ENCODE measurements around the gene VPS16. TPM values are rescaled to one million over a fixed set of nuclear protein-coding genes. Genes with fewer than 3 reads are reported as not detected.

VPS16 gene
- total RNA-seq, 4 donors from 2014 or later = 22.1 to 44.0 (median 30.7) TPM

DNA sequence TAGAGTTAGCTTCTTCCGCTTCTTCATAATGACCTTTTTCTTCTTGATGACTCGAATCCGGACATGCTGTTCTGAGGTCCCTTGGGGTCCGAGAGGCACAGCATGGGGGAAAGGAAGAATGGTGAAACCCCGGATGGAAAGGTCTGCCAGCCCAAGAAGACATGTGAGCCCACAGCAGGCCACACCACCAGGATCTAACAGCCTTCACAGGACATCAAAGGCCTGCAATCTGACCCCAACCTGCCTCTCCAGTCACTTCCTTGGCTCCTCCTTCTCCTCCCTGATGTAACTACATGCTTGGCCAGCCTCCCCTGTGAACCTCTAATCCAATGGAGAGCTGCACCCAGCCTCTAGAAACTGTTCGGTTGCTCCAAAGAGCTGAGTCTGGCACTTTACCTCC, 41.7 kb upstream of the VPS16 start:
- H3K9me3 ChIP-seq = no peaks in the 10 kb centered on the region
- WGBS, 2 donors (ENCODE audit: low coverage in 1 of 2) = 56 to 63% methylated on average over 1 to 2 of the region's 6 CpGs
- TF ChIP-seq, protein P1, sequence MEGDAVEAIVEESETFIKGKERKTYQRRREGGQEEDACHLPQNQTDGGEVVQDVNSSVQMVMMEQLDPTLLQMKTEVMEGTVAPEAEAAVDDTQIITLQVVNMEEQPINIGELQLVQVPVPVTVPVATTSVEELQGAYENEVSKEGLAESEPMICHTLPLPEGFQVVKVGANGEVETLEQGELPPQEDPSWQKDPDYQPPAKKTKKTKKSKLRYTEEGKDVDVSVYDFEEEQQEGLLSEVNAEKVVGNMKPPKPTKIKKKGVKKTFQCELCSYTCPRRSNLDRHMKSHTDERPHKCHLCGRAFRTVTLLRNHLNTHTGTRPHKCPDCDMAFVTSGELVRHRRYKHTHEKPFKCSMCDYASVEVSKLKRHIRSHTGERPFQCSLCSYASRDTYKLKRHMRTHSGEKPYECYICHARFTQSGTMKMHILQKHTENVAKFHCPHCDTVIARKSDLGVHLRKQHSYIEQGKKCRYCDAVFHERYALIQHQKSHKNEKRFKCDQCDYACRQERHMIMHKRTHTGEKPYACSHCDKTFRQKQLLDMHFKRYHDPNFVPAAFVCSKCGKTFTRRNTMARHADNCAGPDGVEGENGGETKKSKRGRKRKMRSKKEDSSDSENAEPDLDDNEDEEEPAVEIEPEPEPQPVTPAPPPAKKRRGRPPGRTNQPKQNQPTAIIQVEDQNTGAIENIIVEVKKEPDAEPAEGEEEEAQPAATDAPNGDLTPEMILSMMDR (IDR thresholded peaks at IDR 0.05) = no peak
- TF ChIP-seq POLR2A (IDR thresholded peaks at IDR 0.05) (no peak), POLR2AphosphoS5 (IDR thresholded peaks at IDR 0.05) (no peak), EP300 (IDR thresholded peaks at IDR 0.05) (no peak)
- no peak overlapping the region for H3K4me3 ChIP-seq
- H3K27ac ChIP-seq = no peak overlapping the region
- no peak for ATAC-seq
- peaks cover 0 to 26% (median 7%) of the 10 kb centered on the region in 3 donors for H3K4me1 ChIP-seq
- peaks cover 94% of the 10 kb centered on the region for H3K27me3 ChIP-seq
- no peaks in the 10 kb centered on the region for H3K36me3 ChIP-seq

DNA sequence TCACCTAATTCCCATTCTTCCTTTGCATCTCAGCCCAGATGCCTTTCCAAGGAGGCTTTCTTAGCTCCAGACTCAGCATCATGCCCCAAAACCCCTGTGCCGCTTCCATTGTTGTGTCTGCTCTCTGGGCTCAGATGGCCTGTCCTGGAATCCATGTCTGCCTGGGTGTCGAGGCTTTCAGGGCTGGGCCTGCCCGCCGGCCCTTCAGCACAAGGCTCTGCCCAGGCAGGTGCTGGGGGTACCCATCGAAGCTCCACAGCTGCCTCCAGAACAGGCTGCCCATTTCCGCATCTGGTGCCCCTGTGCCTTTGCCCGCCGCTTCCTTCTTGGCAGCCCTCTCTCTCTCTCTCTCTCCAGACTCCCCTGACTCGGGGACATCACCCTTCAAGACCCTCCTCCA, 41.3 kb upstream of the VPS16 start:
- ATAC-seq = no peak
- Histone ChIP-seq H3K27ac (no peak overlapping the region), H3K4me1 (peaks cover 0 to 26% (median 7%) of the 10 kb centered on the region in 3 donors), H3K36me3 (no peaks in the 10 kb centered on the region), H3K4me3 (peak overlapping the region in 1 of 2 donors; percentile 35), H3K27me3 (peaks cover 94% of the 10 kb centered on the region), H3K9me3 (no peaks in the 10 kb centered on the region)
- TF ChIP-seq EP300 (IDR thresholded peaks at IDR 0.05) = no peak
- no peak for TF ChIP-seq POLR2A (IDR thresholded peaks at IDR 0.05)
- TF ChIP-seq POLR2AphosphoS5 (IDR thresholded peaks at IDR 0.05) = no peak
- TF ChIP-seq, protein P1 (IDR thresholded peaks at IDR 0.05) = no peak
- 32 to 66% methylated on average over 4 to 8 of the region's 9 CpGs for WGBS, 2 donors (ENCODE audit: low coverage in 1 of 2)

DNA sequence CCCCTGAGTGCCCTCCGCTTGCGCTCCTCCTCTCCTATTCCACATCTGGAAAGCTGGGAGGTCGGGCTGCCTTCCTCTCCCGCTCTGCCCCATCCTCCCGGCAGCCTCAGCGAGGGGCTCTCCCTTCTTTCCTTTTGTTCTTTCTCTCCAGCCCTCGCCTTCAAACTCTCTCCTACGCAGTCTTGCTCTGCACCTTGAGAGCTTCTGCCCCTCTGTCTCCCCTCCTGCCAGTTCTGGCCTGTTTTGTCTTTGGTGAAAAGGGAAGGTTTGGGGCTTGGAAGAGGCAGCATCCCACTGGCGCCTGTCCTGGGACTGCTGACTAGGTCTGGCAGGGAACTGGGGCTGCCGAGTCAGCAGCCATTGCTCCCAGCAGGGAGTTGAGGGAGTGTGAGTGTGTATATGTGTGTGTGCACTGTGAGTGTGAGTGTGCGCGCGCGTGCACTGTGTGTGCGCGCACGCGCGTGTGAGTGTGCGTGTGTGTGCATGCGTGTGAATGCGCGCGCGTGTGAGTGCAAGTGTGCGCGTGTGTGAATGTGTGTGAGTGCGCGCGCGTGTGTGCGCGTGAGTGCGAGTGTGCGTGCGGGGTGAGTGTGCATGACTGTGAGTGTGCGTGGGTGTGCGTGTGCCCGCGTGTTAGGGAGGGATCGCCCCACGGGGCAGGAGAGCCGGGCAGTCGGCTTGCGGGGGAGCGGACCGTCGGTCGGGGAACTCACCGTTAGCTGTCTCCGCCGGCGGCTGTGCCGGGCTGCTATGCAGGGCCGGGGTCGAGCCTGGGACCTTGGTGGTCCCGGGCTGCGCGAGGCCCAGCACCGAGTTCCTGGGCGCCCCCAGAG, 40.6 kb upstream of the VPS16 start:
- ATAC-seq = no peak
- H3K27ac ChIP-seq = no peak overlapping the region
- H3K36me3 ChIP-seq = no peaks in the 10 kb centered on the region
- peak overlapping the region in 1 of 2 donors; percentile 35 for H3K4me3 ChIP-seq
- no peak for TF ChIP-seq EP300 (IDR thresholded peaks at IDR 0.05)
- TF ChIP-seq, protein P1 (IDR thresholded peaks at IDR 0.05) = no peak
- TF ChIP-seq POLR2AphosphoS5 (IDR thresholded peaks at IDR 0.05) = no peak
- no peak for TF ChIP-seq POLR2A (IDR thresholded peaks at IDR 0.05)
- H3K27me3 ChIP-seq = peaks cover 98% of the 10 kb centered on the region
- H3K9me3 ChIP-seq = no peaks in the 10 kb centered on the region
- WGBS, 2 donors (ENCODE audit: low coverage in 1 of 2) = 0 to 7% methylated on average over 8 to 10 of the region's 61 CpGs
- H3K4me1 ChIP-seq = peaks cover 0 to 29% (median 7%) of the 10 kb centered on the region in 3 donors

DNA sequence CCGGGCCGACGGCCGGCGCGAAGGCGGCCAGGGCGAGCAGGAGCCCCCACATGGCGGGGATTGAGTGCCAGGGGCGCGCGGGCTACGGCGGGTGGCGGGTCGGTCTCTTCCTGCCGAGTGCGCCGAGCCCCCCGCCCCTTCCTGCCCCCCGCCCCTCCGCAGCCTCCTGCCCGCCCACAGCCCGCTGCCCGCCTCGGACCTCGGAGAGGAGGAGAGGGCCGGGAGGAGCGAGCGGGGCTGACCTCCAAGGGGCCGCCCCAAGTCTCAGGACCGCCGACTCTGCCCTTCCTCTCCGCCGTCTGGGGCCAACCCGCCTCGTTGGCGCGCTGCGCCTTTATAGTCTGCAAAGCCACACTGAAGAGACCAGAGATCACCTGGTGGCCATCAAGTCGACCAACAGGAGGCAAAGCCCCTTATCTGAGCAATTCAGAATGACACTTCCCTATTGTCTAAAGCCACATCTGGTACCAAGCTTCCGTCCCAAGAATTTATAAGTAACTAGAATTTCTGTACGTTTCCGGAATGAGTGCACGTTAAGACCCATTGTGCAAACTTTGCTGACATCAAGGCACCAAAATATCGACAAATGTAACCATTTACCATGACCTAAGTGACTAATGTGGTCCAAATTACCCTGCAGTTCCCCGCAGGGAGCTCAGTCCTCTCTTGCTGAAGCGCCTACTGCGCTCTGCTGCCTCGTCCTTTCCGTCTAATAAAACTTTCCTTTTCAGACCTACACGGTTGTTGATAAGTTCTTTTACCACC, 39.8 kb upstream of the VPS16 start, which contains the start of gene CPXM1:
Gene CPXM1, minus strand, starts transcription at position 107 of the 765 bp plus-strand sequence. Its CDS starts 55 bp downstream, at position 52.
- TF ChIP-seq, protein P1 (IDR thresholded peaks at IDR 0.05) = no peak
- TF ChIP-seq POLR2A (IDR thresholded peaks at IDR 0.05) = no peak
- TF ChIP-seq EP300 (IDR thresholded peaks at IDR 0.05) = no peak
- TF ChIP-seq POLR2AphosphoS5 (IDR thresholded peaks at IDR 0.05) = no peak
- peaks cover 100% of the 10 kb centered on the region for H3K27me3 ChIP-seq
- peaks cover 0 to 37% (median 7%) of the 10 kb centered on the region in 3 donors for H3K4me1 ChIP-seq
- 2 to 18% methylated on average over 7 to 12 of the region's 52 CpGs for WGBS, 2 donors (ENCODE audit: low coverage in 1 of 2)
- H3K27ac ChIP-seq = no peak within 1 kb of the TSS
- H3K36me3 ChIP-seq = no peaks in the 10 kb centered on the region
- ATAC-seq = no peak
- H3K4me3 ChIP-seq = peak within 1 kb of the TSS in 1 of 2 donors; percentile 35
- H3K9me3 ChIP-seq = no peaks in the 10 kb centered on the region

Data from gastroesophageal sphincter (tissue), 4 donors.